Measurements from ENCODE around the gene OR1E2. TPM values are rescaled to one million over a fixed set of nuclear protein-coding genes. Genes with fewer than 3 reads are reported as not detected.
"Not testable (repeated sequence)": the region's sequence is repeated elsewhere in the genome, so short reads cannot be mapped to it uniquely, and the experiment has no call there.

OR1E2 gene, protein sequence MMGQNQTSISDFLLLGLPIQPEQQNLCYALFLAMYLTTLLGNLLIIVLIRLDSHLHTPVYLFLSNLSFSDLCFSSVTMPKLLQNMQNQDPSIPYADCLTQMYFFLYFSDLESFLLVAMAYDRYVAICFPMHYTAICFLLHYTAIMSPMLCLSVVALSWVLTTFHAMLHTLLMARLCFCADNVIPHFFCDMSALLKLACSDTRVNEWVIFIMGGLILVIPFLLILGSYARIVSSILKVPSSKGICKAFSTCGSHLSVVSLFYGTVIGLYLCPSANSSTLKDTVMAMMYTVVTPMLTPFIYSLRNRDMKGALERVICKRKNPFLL
- polyA plus RNA-seq, result not detected

GRCh38 chr17:3433741-3434140, at the start of gene OR1E2:
Gene OR1E2, minus strand, starts transcription at chr17:3433841. Its CDS starts 0 bp downstream, at chr17:3433841.
- H3K27ac Mint-ChIP-seq, result no peak within 1 kb of the TSS
- DNase-seq, result no peak
- H3K27me3 Mint-ChIP-seq (ENCODE audit: low read depth in 3 of 3), result peaks cover 2 to 13% (median 5%) of the 10 kb centered on the region in 3 donors
- H3K9me3 Mint-ChIP-seq, result peaks cover 0 to 7% (median 1%) of the 10 kb centered on the region in 6 donors
- H3K36me3 Mint-ChIP-seq, result peaks cover 0 to 4% (median 0%) of the 10 kb centered on the region in 3 donors
- H3K4me3 Mint-ChIP-seq, result no peak within 1 kb of the TSS
- no peaks in the 10 kb centered on the region for H3K4me1 Mint-ChIP-seq

GRCh38 chr17:3482852-3483251, 49.2 kb upstream of the OR1E2 start:
- no peak for DNase-seq
- no peaks in the 10 kb centered on the region for H3K36me3 Mint-ChIP-seq
- no peaks in the 10 kb centered on the region for H3K9me3 Mint-ChIP-seq
- H3K27me3 Mint-ChIP-seq (ENCODE audit: low read depth in 3 of 3), result peaks cover 4 to 15% (median 7%) of the 10 kb centered on the region in 3 donors
- no peak overlapping the region for H3K4me3 Mint-ChIP-seq
- no peaks in the 10 kb centered on the region for H3K4me1 Mint-ChIP-seq
- no peak overlapping the region for H3K27ac Mint-ChIP-seq

DNA sequence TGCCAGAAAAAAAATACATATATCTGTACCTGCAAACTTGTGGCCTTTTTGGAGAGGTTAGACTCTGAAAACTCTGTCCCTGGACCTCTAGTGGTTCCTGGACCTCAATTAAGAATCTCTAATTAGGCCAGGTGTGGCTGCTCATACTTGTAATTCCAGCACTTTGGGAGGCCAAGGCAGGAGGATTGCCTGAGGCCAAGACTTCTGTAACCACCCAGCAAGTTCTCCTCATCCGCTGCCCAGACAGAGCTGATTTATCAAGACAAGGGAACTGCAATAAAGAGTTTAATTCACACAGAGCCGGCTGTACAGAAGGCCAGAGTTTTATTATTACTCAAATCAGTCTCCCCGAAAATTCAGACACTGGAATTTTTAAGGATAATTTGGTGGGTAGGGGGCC, 46.3 kb upstream of the OR1E2 start:
- no peak for DNase-seq
- Mint-ChIP-seq H3K36me3 (no peaks in the 10 kb centered on the region), H3K4me1 (peaks cover 5 to 8% of the 10 kb centered on the region in 2 donors), H3K27ac (no peak overlapping the region), H3K27me3 (ENCODE audit: low read depth in 3 of 3) (peaks cover 3 to 8% (median 3%) of the 10 kb centered on the region in 3 donors), H3K9me3 (no peaks in the 10 kb centered on the region), H3K4me3 (no peak overlapping the region)

DNA sequence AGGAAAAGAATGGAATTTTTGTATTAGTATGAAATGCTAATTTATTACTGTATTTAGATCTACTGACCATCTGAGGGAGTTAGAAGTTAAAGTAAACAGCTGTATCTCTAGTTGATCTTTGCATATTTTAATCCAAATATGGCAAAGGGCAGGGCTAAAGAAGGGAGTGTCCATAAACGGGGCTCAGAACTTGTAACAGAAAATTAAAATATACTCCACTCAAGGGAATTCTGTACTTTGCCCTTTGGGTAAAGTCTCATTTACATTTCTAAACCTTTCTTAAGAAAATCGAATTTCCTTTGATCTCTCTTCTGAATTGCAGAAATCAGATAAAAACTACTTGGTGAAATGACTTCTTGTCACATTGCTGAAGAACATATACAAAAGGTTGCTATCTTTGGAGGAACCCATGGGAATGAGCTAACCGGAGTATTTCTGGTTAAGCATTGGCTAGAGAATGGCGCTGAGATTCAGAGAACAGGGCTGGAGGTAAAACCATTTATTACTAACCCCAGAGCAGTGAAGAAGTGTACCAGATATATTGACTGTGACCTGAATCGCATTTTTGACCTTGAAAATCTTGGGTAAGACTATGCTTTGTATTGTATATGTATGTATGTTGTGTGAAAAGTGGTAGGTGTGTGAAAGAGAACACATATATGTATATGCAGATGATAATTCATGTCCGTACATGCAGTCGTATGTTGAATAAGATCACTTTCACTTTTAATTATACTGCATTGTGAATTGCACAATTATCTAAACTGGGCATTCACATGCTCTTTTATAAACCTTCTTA, 42.4 kb upstream of the OR1E2 start, which contains the start of gene ASPA:
TSS of gene ASPA (plus strand) at position 186 of the 799 bp plus-strand sequence. CDS start at position 349, 163 bp downstream.
- Mint-ChIP-seq H3K36me3 (no peaks in the 10 kb centered on the region), H3K27me3 (ENCODE audit: low read depth in 3 of 3) (peaks cover 1 to 8% (median 3%) of the 10 kb centered on the region in 3 donors), H3K4me3 (peak within 1 kb of the TSS; percentile 30 to 71 (median 48)), H3K27ac (peak within 1 kb of the TSS in 1 of 6 donors; percentile 34), H3K9me3 (no peaks in the 10 kb centered on the region), H3K4me1 (peaks cover 5 to 8% of the 10 kb centered on the region in 2 donors)
- no peak for DNase-seq

DNA sequence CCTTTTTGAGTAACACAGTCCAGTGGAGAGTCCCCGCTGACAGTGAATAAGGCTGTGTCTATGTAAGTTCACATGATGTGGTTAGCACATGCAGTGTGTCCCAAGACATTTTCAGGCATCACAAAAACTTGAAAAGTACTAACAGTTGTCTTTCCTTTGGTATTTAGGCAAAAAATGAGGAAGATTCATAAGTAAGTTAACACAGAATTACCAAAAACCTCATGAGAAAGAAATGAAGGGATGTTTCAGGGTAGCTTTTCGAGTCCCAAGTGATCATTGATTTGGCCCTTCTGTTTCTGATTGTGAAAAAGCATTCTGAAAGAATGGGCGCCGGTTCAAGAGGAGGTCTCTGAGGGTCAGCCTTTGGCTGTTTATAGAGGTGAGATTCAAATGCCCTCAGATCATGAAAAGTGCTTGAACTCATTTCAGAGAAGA, 41.6 kb upstream of the OR1E2 start:
- no peaks in the 10 kb centered on the region for H3K36me3 Mint-ChIP-seq
- no peak for DNase-seq
- peaks cover 1 to 8% (median 1%) of the 10 kb centered on the region in 3 donors for H3K27me3 Mint-ChIP-seq (ENCODE audit: low read depth in 3 of 3)
- no peak overlapping the region for H3K27ac Mint-ChIP-seq
- H3K4me1 Mint-ChIP-seq, result peaks cover 5 to 8% of the 10 kb centered on the region in 2 donors
- H3K9me3 Mint-ChIP-seq, result no peaks in the 10 kb centered on the region
- no peak overlapping the region for H3K4me3 Mint-ChIP-seq

GRCh38 chr17:3474212-3474611, 40.6 kb upstream of the OR1E2 start:
- Mint-ChIP-seq H3K27ac (no peak overlapping the region), H3K4me3 (no peak overlapping the region), H3K4me1 (peaks cover 5 to 8% of the 10 kb centered on the region in 2 donors), H3K36me3 (no peaks in the 10 kb centered on the region), H3K27me3 (ENCODE audit: low read depth in 3 of 3) (peaks cover 0 to 8% (median 1%) of the 10 kb centered on the region in 3 donors), H3K9me3 (no peaks in the 10 kb centered on the region)
- DNase-seq, result no peak

GRCh38 chr17:3472137-3472536, 38.5 kb upstream of the OR1E2 start:
- no peak for DNase-seq
- H3K4me3 Mint-ChIP-seq, result no peak overlapping the region
- peaks cover 0 to 3% (median 0%) of the 10 kb centered on the region in 3 donors for H3K27me3 Mint-ChIP-seq (ENCODE audit: low read depth in 3 of 3)
- H3K27ac Mint-ChIP-seq, result no peak overlapping the region
- no peaks in the 10 kb centered on the region for H3K9me3 Mint-ChIP-seq
- H3K36me3 Mint-ChIP-seq, result no peaks in the 10 kb centered on the region
- peaks cover 5 to 8% of the 10 kb centered on the region in 2 donors for H3K4me1 Mint-ChIP-seq

- DNase-seq, result no peak
- Mint-ChIP-seq H3K4me1 (peaks cover 5 to 8% of the 10 kb centered on the region in 2 donors), H3K9me3 (no peaks in the 10 kb centered on the region), H3K4me3 (no peak within 1 kb of the TSS), H3K27me3 (ENCODE audit: low read depth in 3 of 3) (peaks cover 0 to 3% (median 0%) of the 10 kb centered on the region in 3 donors), H3K36me3 (no peaks in the 10 kb centered on the region), H3K27ac (no peak within 1 kb of the TSS)
These were observed 38.0 kb upstream of the OR1E2 start, which contains the start of gene SPATA22 for GRCh38 chr17:3471599-3471998. Gene SPATA22, minus strand, starts transcription at chr17:3471819. Its CDS starts 2,494 bp downstream, at chr17:3469325.

- Mint-ChIP-seq H3K27me3 (ENCODE audit: low read depth in 3 of 3) (peaks cover 0 to 3% (median 0%) of the 10 kb centered on the region in 3 donors), H3K9me3 (no peaks in the 10 kb centered on the region), H3K27ac (no peak overlapping the region), H3K36me3 (no peaks in the 10 kb centered on the region), H3K4me1 (no peaks in the 10 kb centered on the region), H3K4me3 (no peak overlapping the region)
- DNase-seq, result no peak
These were observed 35.9 kb upstream of the OR1E2 start for GRCh38 chr17:3469529-3469928.

- H3K4me1 Mint-ChIP-seq; H3K36me3 Mint-ChIP-seq; H3K4me3 Mint-ChIP-seq; H3K27ac Mint-ChIP-seq; H3K27me3 Mint-ChIP-seq (ENCODE audit: low read depth in 3 of 3); H3K9me3 Mint-ChIP-seq; DNase-seq: not testable (repeated sequence)
These were observed 32.7 kb upstream of the OR1E2 start for GRCh38 chr17:3466355-3466754.

- DNase-seq, result no peak
- Mint-ChIP-seq H3K4me3 (no peak overlapping the region), H3K27me3 (ENCODE audit: low read depth in 3 of 3) (peaks cover 6 to 22% (median 7%) of the 10 kb centered on the region in 3 donors), H3K4me1 (no peaks in the 10 kb centered on the region), H3K36me3 (no peaks in the 10 kb centered on the region), H3K9me3 (peaks cover 0 to 1% (median 0%) of the 10 kb centered on the region in 6 donors), H3K27ac (no peak overlapping the region)
These were observed 14.5 kb upstream of the OR1E2 start for GRCh38 chr17:3448059-3448665.

DNA sequence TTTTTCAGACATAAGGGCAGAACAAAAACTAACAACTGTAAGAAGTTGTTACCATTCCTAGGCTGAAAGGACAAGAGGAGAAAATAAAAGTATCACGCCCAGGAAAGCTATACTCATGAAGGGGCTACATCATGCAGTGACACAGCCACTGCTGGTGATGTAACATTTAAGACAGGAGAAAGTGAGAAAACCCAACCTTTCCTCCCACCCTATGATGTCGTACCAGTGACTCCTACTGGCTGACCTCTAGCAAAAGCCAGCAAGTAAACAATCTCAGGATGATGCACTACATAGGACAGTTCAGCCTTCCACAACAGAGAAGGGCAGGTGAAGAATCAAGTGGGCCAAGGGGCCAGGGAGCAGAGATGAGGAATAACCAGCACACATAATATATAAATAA, 14.0 kb upstream of the OR1E2 start:
- no peaks in the 10 kb centered on the region for H3K4me1 Mint-ChIP-seq
- peak; percentile 1 to 22 (median 6) for DNase-seq
- peaks cover 0 to 1% (median 0%) of the 10 kb centered on the region in 6 donors for H3K9me3 Mint-ChIP-seq
- H3K27ac Mint-ChIP-seq, result no peak overlapping the region
- no peak overlapping the region for H3K4me3 Mint-ChIP-seq
- H3K36me3 Mint-ChIP-seq, result no peaks in the 10 kb centered on the region
- H3K27me3 Mint-ChIP-seq (ENCODE audit: low read depth in 3 of 3), result peaks cover 6 to 19% (median 7%) of the 10 kb centered on the region in 3 donors

DNA sequence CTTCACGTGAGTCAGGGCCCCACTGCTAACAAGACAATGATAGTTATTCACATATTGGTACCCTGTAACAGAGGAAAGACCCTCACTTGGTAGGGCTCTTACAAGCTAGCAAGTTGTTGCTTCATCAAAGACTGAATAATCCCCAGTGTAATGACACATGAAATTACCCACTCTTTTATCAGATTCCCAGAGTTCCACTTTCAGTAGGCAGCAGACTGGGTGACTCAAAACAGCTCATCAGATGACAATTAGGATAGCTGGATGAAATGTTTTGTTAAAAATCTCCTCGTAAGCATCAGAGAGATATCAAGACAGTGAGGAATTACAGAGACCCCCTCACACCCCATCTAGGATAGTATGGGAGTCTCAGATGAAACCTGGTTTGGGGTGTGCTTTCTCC, 6.8 kb upstream of the OR1E2 start:
- no peak for DNase-seq
- H3K9me3 Mint-ChIP-seq, result peaks cover 0 to 1% (median 0%) of the 10 kb centered on the region in 6 donors

More for the DNA sequence above, 6.8 kb upstream of the OR1E2 start:
- H3K27me3 Mint-ChIP-seq (ENCODE audit: low read depth in 3 of 3), result peaks cover 0 to 14% (median 3%) of the 10 kb centered on the region in 3 donors
- H3K4me3 Mint-ChIP-seq, result no peak overlapping the region
- H3K36me3 Mint-ChIP-seq, result no peaks in the 10 kb centered on the region
- no peaks in the 10 kb centered on the region for H3K4me1 Mint-ChIP-seq
- no peak overlapping the region for H3K27ac Mint-ChIP-seq
